WTC11 (cell line): ENCODE measurements around the gene RNF115. TPM values are rescaled to one million over a fixed set of nuclear protein-coding genes. Genes with fewer than 3 reads are reported as not detected.

Experiments
- ATAC-seq: fragments of 200-7000 bp; cut with Tn5 transposase; 2 replicates; pipeline ENCODE4 v1.10.0; 2021; ENCODE audit warnings: mild to moderate bottlenecking, moderate library complexity
- CTCF ChIA-PET: fragments of 300-600 bp; sonication (Branson Sonifier 250); formaldehyde crosslinking; loops from one replicate; lab custom pipeline; 2021; ENCODE audit warnings: antibody characterized with exemption; lab: Charles Lee
- POLR2A ChIA-PET: fragments of 350-600 bp; sonication (Branson Sonifier 250); formaldehyde crosslinking; loops from one replicate; lab custom pipeline; 2021; ENCODE audit warnings: antibody characterized with exemption; lab: Charles Lee
- DNase-seq: peaks from one replicate; pipeline ENCODE4 v3.0.0; 2021; ENCODE audit warnings: low spot score
- H3K27ac Mint-ChIP-seq: 2 replicates; pipeline ENCODE4 v1.8.0; 2021; ENCODE audit warnings: mixed read lengths
- H3K27me3 Mint-ChIP-seq: 2 replicates; pipeline ENCODE4 v1.8.0; 2021; ENCODE audit warnings: low read depth, mild to moderate bottlenecking, moderate library complexity, mixed read lengths
- H3K36me3 Mint-ChIP-seq: 2 replicates; pipeline ENCODE4 v1.8.0; 2021; ENCODE audit warnings: mixed read lengths
- H3K4me1 Mint-ChIP-seq: 2 replicates; pipeline ENCODE4 v1.8.0; 2022; ENCODE audit warnings: mixed read lengths
- H3K4me3 Mint-ChIP-seq: 2 replicates; pipeline ENCODE4 v1.8.0; 2021; ENCODE audit warnings: mild to moderate bottlenecking, moderate library complexity, mixed read lengths
- H3K9me3 Mint-ChIP-seq: 2 replicates; pipeline ENCODE4 v1.8.0; 2021; ENCODE audit warnings: mixed read lengths
- AR ChIP-seq: fragments of 250-450 bp; sonication (Bioruptor Pico); IDR thresholded peaks from 2 replicates; pipeline ENCODE4 v1.9.0; 2021; ENCODE audit warnings: mild to moderate bottlenecking
- ARID4B ChIP-seq: sonication (generic); formaldehyde crosslinking; IDR thresholded peaks from 2 replicates; pipeline ENCODE4 v1.8.0; 2023; ENCODE audit warnings: missing genetic modification reagents, mild to moderate bottlenecking, borderline replicate concordance
- ATF6 ChIP-seq: sonication (generic); formaldehyde crosslinking; IDR thresholded peaks from 2 replicates; pipeline ENCODE4 v1.8.1; 2023; ENCODE audit warnings: mild to moderate bottlenecking, missing genetic modification reagents
- CREB1 ChIP-seq: sonication (generic); formaldehyde crosslinking; IDR thresholded peaks from 2 replicates; pipeline ENCODE4 v1.8.0; 2023; ENCODE audit warnings: mild to moderate bottlenecking, missing genetic modification reagents
- E2F5 ChIP-seq: sonication (generic); formaldehyde crosslinking; IDR thresholded peaks from 2 replicates; pipeline ENCODE4 v1.8.1; 2022; ENCODE audit warnings: mild to moderate bottlenecking, moderate library complexity, missing genetic modification reagents
- ESRRA ChIP-seq: sonication (generic); formaldehyde crosslinking; IDR thresholded peaks from 2 replicates; pipeline ENCODE4 v1.8.1; 2022; ENCODE audit warnings: mild to moderate bottlenecking, missing genetic modification reagents, borderline replicate concordance
- IRF2 ChIP-seq: sonication (generic); formaldehyde crosslinking; IDR thresholded peaks from 2 replicates; pipeline ENCODE4 v1.8.0; 2022; ENCODE audit warnings: low read depth, missing genetic modification reagents, borderline replicate concordance
- JUN ChIP-seq: sonication (generic); formaldehyde crosslinking; IDR thresholded peaks from 2 replicates; pipeline ENCODE4 v1.8.0; 2023; ENCODE audit warnings: mild to moderate bottlenecking, missing genetic modification reagents
- STAT6 ChIP-seq: sonication (generic); formaldehyde crosslinking; conservative IDR thresholded peaks from 2 replicates; pipeline ENCODE4 v1.8.1; 2023; ENCODE audit warnings: mild to moderate bottlenecking, low read depth, missing genetic modification reagents, moderate library complexity
- ZMAT4 ChIP-seq: fragments of 250-450 bp; sonication (Bioruptor Pico); IDR thresholded peaks from 2 replicates; pipeline ENCODE4 v1.9.0; 2021; ENCODE audit warnings: mild to moderate bottlenecking
- ZNF423 ChIP-seq: fragments of 250-450 bp; sonication (Bioruptor Pico); IDR thresholded peaks from 2 replicates; pipeline ENCODE4 v2.1.2; 2022; ENCODE audit warnings: mild to moderate bottlenecking, moderate library complexity
- total RNA-seq: library from RNA; stranded (reverse); gene quantifications from 3 replicates; pipeline ENCODE4 v1.2.3, GENCODE V29; 2021

RNF115 gene
- total RNA-seq, 1 experiment from 2014 or later, result 8.1 TPM

GRCh38 chr1:145708063-145708462, 115.8 kb downstream of the RNF115 start:
- Mint-ChIP-seq H3K27me3 (no peaks in the 10 kb centered on the region; the same call in 1 of the 2 replicates), H3K9me3 (peaks cover 4% of the 10 kb centered on the region; the same call in 1 of the 2 replicates)
- TF ChIP-seq AR (CRISPR knock-in tag) (no peak), ESRRA (CRISPR knock-in tag) (no peak), IRF2 (CRISPR knock-in tag) (no peak), E2F5 (CRISPR knock-in tag) (no peak), ATF6 (CRISPR knock-in tag) (no peak), CREB1 (CRISPR knock-in tag) (no peak)
- TF ChIP-seq, all 79 proteins: peak for 0
- CTCF ChIA-PET, result interaction anchor here (0.6 to 2.2 kb wide), 2 partner anchors 11 to 13 kb away, joined by 3 to 11 read pairs; no protein-coding TSS in a partner anchor
- no peak for DNase-seq
- Mint-ChIP-seq H3K27ac (no peak overlapping the region), H3K4me1 (peaks cover 16% of the 10 kb centered on the region), H3K36me3 (no peaks in the 10 kb centered on the region), H3K4me3 (no peak overlapping the region)
- peak; percentile 28 for ATAC-seq
- POLR2A ChIA-PET, result no interaction called here

GRCh38 chr1:145707183-145707867, 116.6 kb downstream of the RNF115 start, which contains the start of gene PDZK1:
Gene PDZK1 (minus strand): TSS chr1:145707368. CDS start chr1:145688021, 19,347 bp downstream.
- Mint-ChIP-seq H3K4me3 (no peak within 1 kb of the TSS), H3K36me3 (no peaks in the 10 kb centered on the region), H3K4me1 (peaks cover 16% of the 10 kb centered on the region), H3K27me3 (no peaks in the 10 kb centered on the region; the same call in 1 of the 2 replicates), H3K9me3 (peaks cover 4% of the 10 kb centered on the region; the same call in 1 of the 2 replicates), H3K27ac (no peak within 1 kb of the TSS)
- CTCF ChIA-PET, result interaction anchor here (0.7 to 0.9 kb wide), 2 partner anchors 14 to 138 kb away, joined by 3 to 5 read pairs; partner anchors contain the start of gene NUDT17
- POLR2A ChIA-PET, result no interaction called here
- TF ChIP-seq ZNF423 (peak; percentile 32; the same call in 1 of the 2 replicates), ESRRA (CRISPR knock-in tag) (no peak)
- ATAC-seq (peak; percentile 77), DNase-seq (peak; percentile 19)

GRCh38 chr1:145706086-145706664, 117.7 kb downstream of the RNF115 start:
- Mint-ChIP-seq H3K36me3 (no peaks in the 10 kb centered on the region), H3K27ac (no peak overlapping the region), H3K4me1 (peaks cover 16% of the 10 kb centered on the region), H3K4me3 (no peak overlapping the region), H3K27me3 (no peaks in the 10 kb centered on the region; the same call in 1 of the 2 replicates), H3K9me3 (peaks cover 4% of the 10 kb centered on the region; the same call in 1 of the 2 replicates)
- no peak for DNase-seq
- ATAC-seq, result no peak
- CTCF ChIA-PET, result no interaction called here
- POLR2A ChIA-PET, result no interaction called here
- TF ChIP-seq ARID4B (CRISPR knock-in tag) (no peak), STAT6 (CRISPR knock-in tag) (no peak), JUN (no peak), ZMAT4 (no peak)
